HepG2 (cell line): Measurements from ENCODE around the gene BABAM1. TPM values are rescaled to one million over a fixed set of nuclear protein-coding genes. Genes with fewer than 3 reads are reported as not detected.
A peak's percentile ranks its signal among the peaks of the same experiment; 100 is the strongest.

Experiments
- AGO1 ChIP-seq: fragments of 200-400 bp; formaldehyde crosslinking; IDR thresholded peaks from 2 replicates; pipeline ENCODE4 v1.6.1; 2017; ENCODE audit warnings: mild to moderate bottlenecking, low read depth, low read length, moderate library complexity; ENCODE audit not compliant: poor library complexity, severe bottlenecking
- CBX2 ChIP-seq, 2 experiments: fragments of 200-600 bp in 1 of 2; sonication (generic); formaldehyde crosslinking in 1 of 2; IDR thresholded peaks; 2 replicates each; pipeline versions ENCODE4 v1.7.0 to v1.8.1; 2018 to 2022; ENCODE audit warnings: low read depth in 2 of 2, low read length in 1 of 2, mild to moderate bottlenecking in 1 of 2, missing genetic modification reagents in 1 of 2
- ELF3 ChIP-seq: IDR thresholded peaks from 2 replicates; pipeline ENCODE4 v1.6.1; 2016; ENCODE audit warnings: missing genetic modification reagents, missing compliant biosample characterization
- HMG20A ChIP-seq: IDR thresholded peaks from 2 replicates; pipeline ENCODE4 v1.6.1; 2016; ENCODE audit warnings: borderline replicate concordance
- HOXA5 ChIP-seq: sonication (generic); formaldehyde crosslinking; IDR thresholded peaks from 2 replicates; pipeline ENCODE4 v1.4.0; 2020; ENCODE audit warnings: missing genetic modification reagents
- MED8 ChIP-seq: sonication (generic); formaldehyde crosslinking; IDR thresholded peaks from 2 replicates; pipeline ENCODE4 v1.8.1; 2023; ENCODE audit warnings: mild to moderate bottlenecking, missing genetic modification reagents; ENCODE audit not compliant: insufficient replicate concordance
- MXD1 ChIP-seq: sonication (generic); formaldehyde crosslinking; IDR thresholded peaks from 2 replicates; pipeline ENCODE4 v1.4.0; 2020; ENCODE audit warnings: mild to moderate bottlenecking, missing genetic modification reagents
- REL ChIP-seq: sonication (generic); formaldehyde crosslinking; conservative IDR thresholded peaks from 2 replicates; pipeline ENCODE4 v1.8.0; 2022; ENCODE audit warnings: mild to moderate bottlenecking, missing genetic modification reagents, moderate library complexity
- SALL1 ChIP-seq: sonication (generic); formaldehyde crosslinking; IDR thresholded peaks from 2 replicates; pipeline ENCODE4 v1.8.0; 2022; ENCODE audit warnings: mild to moderate bottlenecking, missing genetic modification reagents
- TAF1 ChIP-seq: sonication (generic); formaldehyde crosslinking; IDR thresholded peaks from 2 replicates; pipeline ENCODE4 v1.4.0; 2020; ENCODE audit warnings: missing genetic modification reagents
- ZNF460 ChIP-seq: sonication (generic); formaldehyde crosslinking; IDR thresholded peaks from 2 replicates; pipeline ENCODE4 v1.5.1; 2020; ENCODE audit warnings: missing genetic modification reagents, mild to moderate bottlenecking, borderline replicate concordance
- ZNF543 ChIP-seq: sonication (generic); formaldehyde crosslinking; IDR thresholded peaks from 2 replicates; pipeline ENCODE4 v1.4.0; 2020; ENCODE audit warnings: mild to moderate bottlenecking, missing genetic modification reagents
- ZSCAN30 ChIP-seq: sonication (generic); formaldehyde crosslinking; IDR thresholded peaks from 2 replicates; pipeline ENCODE4 v1.5.0; 2020; ENCODE audit warnings: mild to moderate bottlenecking, missing genetic modification reagents
- polyA plus RNA-seq, 8 experiments: library from polyadenylated mRNA; depleted of rRNA in 3 of 8; stranded (reverse) in 7 of 8; unstranded in 1 of 8; fragments of >200 nt; fragmentation: Illumina TruSeq in 4 of 8; extraction: Trizol in 4 of 8; gene quantifications; 2 replicates each; pipeline versions ENCODE4 v1.2.1 to v1.2.3, GENCODE V29; 2011 to 2016; ENCODE audit warnings: low read depth in 4 of 8, missing spikeins in 1 of 8, mixed read lengths in 1 of 8; ENCODE audit not compliant: insufficient read depth in 1 of 8
- total RNA-seq, 5 experiments: library from RNA; depleted of rRNA; stranded (reverse); fragments of >200 nt; fragmentation: Illumina TruSeq; extraction: Trizol; gene quantifications; 2 replicates each; pipeline ENCODE4 v1.2.3, GENCODE V29; 2016; ENCODE audit warnings: low read depth in 1 of 5
- TF ChIP-seq, protein P1 (sequence below): sonication (generic); formaldehyde crosslinking; IDR thresholded peaks from 2 replicates; pipeline ENCODE4 v1.5.0; 2020; ENCODE audit warnings: mild to moderate bottlenecking, low read depth, missing genetic modification reagents, borderline replicate concordance
- TF ChIP-seq, protein P2 (sequence below): sonication (generic); formaldehyde crosslinking; IDR thresholded peaks from 2 replicates; pipeline ENCODE4 v1.4.0; 2020; ENCODE audit warnings: mild to moderate bottlenecking, missing genetic modification reagents
- TF ChIP-seq, protein P3 (sequence below): sonication (generic); formaldehyde crosslinking; IDR thresholded peaks from 2 replicates; pipeline ENCODE4 v1.8.0; 2022; ENCODE audit warnings: mild to moderate bottlenecking, missing genetic modification reagents, moderate library complexity

BABAM1 gene
- total and polyA plus RNA-seq, 2 of the 13 experiments (the other 11 are each of a cell fraction or from before 2014, with no cell fraction given), result 70.0 to 82.0 TPM

- TF ChIP-seq ZNF543 (CRISPR knock-in tag), result peak; percentile 59; the same call in 1 of the 2 replicates
- no peak for TF ChIP-seq ZSCAN30 (CRISPR knock-in tag)
- TF ChIP-seq REL, result no peak
- TF ChIP-seq, protein P1, sequence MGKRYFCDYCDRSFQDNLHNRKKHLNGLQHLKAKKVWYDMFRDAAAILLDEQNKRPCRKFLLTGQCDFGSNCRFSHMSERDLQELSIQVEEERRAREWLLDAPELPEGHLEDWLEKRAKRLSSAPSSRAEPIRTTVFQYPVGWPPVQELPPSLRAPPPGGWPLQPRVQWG, result no peak
- TF ChIP-seq TAF1 (CRISPR knock-in tag), result peak; percentile 71; the same call in 1 of the 2 replicates
- TF ChIP-seq HMG20A (CRISPR knock-in tag), result no peak
- no peak; the same call in 1 of the 2 replicates for TF ChIP-seq ZNF460
- peak; percentile 26; the same call in 1 of the 2 replicates for TF ChIP-seq ELF3 (CRISPR knock-in tag)
- peak; percentile 67; the same call in 1 of the 2 replicates for TF ChIP-seq SALL1
- TF ChIP-seq, protein P2, sequence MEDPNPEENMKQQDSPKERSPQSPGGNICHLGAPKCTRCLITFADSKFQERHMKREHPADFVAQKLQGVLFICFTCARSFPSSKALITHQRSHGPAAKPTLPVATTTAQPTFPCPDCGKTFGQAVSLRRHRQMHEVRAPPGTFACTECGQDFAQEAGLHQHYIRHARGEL (CRISPR knock-in tag), result no peak
- no peak for TF ChIP-seq CBX2 (IDR thresholded peaks at IDR 0.05; ENCODE audit: low read depth, low read length)
- no peak for TF ChIP-seq CBX2 (CRISPR knock-in tag; IDR thresholded peaks at IDR 0.05; ENCODE audit: low read depth)
- TF ChIP-seq, protein P3, sequence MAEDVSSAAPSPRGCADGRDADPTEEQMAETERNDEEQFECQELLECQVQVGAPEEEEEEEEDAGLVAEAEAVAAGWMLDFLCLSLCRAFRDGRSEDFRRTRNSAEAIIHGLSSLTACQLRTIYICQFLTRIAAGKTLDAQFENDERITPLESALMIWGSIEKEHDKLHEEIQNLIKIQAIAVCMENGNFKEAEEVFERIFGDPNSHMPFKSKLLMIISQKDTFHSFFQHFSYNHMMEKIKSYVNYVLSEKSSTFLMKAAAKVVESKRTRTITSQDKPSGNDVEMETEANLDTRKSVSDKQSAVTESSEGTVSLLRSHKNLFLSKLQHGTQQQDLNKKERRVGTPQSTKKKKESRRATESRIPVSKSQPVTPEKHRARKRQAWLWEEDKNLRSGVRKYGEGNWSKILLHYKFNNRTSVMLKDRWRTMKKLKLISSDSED (CRISPR knock-in tag), result no peak
- no peak for TF ChIP-seq AGO1
- peak; percentile 16; the same call in 1 of the 2 replicates for TF ChIP-seq MXD1 (CRISPR knock-in tag)
- no peak for TF ChIP-seq MED8 (CRISPR knock-in tag)
- TF ChIP-seq HOXA5, result 0 out of 2 replicates have a peak, but pooled peaks have one; percentile 67
These were observed 23.2 kb upstream of the BABAM1 start (continued) for GRCh38 chr19:17243830-17244617.
